GM21447 (cell line): Measurements from ENCODE around the gene NOTCH2.

ENCODE experiments used
- ATAC-seq: cut with Tn5 transposase; IDR thresholded peaks from one replicate; pipeline ENCODE4 v1.9.1; 2021; ENCODE audit not compliant: unreplicated experiment

NOTCH2 gene

DNA sequence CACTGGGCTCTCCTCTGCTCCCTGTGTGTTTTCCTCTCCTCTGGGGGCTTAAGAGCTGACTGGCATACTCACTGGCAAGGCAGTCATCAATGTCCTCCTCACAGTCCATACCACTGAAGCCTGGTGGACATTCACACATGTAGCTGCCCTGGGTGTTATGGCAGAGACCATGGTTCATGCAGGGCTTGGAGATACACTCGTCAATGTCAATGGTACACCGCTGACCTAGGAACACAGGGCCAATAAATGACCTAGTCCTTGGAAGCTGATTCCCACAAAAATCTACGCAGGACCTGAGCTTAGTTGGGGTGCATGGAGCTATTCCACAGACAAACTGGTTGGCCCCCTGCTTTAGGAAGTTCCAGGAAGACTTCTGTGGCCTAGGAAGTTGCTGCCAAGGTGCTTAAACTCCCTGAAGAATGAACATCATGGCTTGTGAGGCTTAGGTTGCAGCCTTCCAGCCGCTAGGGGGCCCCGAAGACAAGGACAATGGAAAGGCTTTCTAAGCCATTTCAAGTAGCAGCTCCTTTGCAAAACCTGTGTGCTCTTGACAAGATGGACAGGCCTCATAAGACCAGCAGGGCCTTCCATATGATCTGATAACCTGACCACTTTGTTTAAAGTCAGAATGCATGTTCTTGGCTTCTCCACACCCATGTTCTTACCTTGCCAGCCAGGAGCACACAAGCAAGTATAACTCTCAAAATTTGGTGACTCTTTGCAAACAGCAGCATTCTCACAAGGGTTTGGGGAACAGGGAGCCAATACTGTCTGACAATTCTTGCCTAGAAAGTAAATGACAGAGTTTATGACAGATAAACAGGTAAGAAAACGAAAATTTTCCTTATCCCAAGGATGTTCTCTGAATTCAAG, 120.9 kb downstream of the NOTCH2 start:
- peak; percentile 69 for ATAC-seq

DNA sequence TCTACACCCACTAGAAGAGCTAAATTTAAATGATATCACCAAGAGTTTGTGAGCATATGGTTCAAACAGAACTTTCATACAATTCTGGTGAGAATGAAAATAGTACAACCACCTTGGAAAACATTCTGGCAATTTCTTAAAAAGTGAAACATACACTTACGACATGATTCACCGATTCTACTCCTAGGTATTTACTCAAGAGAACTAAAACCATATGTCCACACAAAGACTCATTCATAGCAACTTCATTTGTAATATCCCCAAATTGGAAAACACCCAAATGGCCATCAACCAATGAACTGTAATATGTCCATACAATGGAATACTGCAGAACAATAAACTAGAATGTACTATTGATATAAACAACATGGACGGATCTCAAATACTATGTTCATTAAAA, 122.0 kb downstream of the NOTCH2 start:
- ATAC-seq, result no peak

DNA sequence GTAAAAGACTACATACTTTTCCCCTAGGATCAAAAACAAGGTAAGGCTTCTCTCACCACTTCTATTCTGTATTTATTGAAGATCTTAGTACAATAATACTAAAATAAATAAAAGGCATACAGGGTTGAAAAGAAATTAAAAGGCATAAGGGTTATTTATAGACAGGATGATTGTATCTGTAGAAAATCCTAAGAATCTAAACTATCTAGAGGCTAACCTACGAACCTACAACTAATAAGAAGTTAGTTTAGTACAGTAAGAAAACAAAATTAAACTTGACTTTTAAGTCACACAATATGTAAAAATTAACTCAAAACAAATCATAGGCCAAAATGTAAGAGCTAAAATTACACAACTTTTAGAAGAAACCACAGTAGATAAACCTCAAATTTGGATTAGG, 122.7 kb downstream of the NOTCH2 start:
- ATAC-seq, result no peak

DNA sequence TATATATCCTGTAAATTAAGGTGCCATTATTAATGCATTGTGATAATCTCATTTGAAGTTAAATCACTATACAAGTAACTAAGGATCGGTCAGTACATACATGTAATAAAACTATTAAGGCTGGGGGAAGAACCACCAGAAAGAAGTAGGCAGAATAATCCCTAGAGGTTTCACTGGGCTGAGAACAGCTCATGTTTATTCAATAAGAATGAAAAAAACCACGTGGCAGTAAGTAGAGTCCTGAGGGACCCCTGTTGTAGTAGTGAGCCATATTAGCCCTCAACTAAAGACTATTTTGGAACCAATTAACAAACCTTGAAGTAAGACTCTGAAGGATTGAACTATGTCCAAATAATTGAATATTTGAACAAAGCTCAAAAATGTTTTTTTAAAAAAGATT, 126.2 kb downstream of the NOTCH2 start:
- ATAC-seq, result no peak

DNA sequence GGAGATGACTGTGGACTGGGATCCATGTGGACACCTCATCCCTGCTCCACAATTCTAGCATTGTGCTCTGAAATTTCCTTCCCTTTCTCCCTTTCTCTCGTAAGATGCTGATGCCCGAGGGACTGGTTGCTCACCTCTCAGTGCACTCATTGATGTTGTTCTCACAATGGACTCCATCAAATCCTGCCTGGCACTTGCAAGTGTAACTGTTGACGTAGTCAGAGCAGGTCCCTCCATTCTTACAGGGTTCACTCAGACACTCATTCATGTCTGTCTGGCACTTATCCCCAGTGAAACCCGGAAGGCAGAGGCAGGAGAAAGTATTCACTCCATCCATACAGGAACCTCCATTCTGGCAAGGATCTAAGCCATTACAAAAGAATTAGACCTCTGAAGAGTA, 128.1 kb downstream of the NOTCH2 start:
- no peak for ATAC-seq

DNA sequence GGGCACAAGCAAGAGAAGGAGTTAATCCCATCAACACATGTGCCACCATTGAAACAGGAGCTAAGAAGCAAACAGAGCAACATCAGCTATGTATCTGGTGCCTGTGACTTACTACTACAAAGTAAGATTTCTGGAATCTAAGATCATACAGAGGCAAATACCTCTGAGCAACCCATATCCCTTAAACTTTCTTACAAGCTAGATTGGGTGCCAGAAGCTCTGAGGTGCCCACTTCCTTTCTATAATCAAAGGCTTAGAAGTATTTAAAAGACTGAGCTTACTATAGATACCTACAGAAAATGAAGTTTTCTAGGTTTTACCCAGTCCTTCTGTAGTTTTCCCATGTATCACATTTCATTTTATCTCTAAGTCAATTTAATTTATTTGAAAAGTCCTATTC, 128.8 kb downstream of the NOTCH2 start:
- no peak for ATAC-seq

DNA sequence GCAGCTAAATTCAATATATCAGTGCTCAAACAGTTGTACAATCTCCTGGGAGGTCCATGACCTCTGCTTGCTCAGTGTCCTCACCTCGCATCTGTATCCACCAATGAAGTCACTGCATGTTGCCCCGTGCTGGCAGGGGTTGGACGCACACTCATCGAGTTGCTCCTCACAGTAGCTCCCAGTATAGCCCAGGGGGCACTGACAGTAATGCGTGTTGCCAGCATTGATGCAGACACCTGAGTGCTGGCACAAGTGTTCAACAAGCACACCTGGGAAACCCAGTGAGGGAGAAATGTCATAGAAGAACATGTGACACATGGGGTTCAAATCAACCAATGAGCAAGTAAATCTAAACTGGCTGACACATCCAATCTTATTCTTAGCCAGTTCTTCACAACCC, 132.3 kb downstream of the NOTCH2 start:
- no peak for ATAC-seq

DNA sequence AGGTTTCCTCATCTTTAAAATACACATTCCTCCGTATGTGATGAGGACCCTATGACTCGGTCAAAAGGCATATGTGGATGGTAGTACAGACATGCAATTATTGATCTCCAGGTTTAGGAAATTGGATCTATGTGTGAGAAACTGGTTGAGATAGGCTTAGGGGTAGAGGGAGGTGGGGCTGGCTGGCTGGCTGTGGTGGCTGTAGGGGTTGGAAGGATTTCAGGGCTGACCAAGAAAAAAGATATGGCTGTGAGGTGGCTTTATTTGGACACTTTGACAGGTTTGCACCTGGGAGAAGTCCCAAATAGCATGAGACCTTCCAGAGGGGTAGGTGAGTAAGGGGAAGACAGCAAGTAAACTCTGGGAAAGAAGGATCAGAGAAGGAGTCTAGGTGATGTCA, 133.5 kb downstream of the NOTCH2 start:
- no peak for ATAC-seq

DNA sequence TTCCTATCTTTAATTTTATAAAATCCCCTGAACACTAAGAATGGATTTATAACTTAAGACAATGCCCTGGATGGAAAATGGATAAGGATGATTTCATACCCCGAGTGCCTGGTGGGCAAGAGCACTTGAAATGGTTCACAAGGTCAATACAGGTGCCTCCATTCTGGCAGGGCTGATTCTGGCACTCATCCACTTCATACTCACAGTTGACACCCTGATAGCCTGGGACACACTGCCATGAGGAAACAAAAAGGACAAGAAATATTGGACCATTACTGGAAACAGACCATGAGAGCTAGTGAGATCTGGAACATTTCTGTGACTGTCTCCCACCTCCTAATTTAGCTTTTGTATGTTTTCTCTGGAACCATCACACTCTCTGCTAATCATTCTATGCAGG, 134.1 kb downstream of the NOTCH2 start:
- ATAC-seq, result no peak

DNA sequence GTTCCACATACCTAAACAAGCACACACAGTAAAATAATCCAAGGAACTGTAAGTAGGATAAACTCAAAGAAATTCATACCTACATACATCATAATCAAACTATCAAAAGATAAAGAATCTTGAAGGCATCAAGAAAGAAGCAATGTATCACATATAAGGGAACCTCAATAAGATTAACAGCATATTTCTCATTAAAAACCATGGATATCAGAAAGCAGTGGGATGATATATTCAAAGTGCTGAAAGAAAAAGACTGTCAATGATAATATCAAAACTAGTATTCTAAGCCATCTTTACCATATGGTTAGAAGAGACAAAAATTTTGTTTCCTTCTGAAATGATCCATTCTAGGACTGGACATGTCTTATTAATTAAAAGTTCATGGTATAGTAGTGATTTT, 136.1 kb downstream of the NOTCH2 start:
- ATAC-seq, result no peak

DNA sequence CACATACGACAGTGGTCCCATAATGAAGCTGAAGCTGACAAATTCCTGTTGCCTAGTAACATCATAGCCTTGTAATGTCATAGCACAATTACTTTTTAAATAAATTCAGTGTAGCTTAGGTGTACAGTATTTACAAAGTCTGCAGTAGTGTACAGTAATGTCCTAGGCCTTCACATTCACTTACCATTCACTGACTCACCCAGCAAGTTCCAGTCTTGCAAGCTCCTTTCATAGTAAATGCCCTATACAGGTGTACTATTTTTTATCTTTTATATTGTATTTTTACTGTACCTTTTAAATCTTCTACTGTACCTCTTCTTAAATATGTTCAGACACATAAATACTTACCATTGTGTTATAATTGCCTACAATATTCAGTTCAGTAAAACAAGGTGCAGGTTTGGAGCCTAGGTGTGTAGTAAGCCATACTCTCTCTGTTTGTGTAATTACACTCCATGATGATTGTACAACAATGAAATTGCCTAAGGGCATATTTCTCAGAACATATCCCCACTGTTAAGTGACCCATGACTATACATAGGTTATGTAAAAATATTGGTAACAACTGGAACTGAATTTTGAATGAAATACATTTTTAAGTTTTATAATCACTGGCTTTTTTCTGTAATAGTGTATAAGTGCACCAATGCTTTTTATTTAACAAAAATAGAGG, 139.7 kb downstream of the NOTCH2 start:
- no peak for ATAC-seq

DNA sequence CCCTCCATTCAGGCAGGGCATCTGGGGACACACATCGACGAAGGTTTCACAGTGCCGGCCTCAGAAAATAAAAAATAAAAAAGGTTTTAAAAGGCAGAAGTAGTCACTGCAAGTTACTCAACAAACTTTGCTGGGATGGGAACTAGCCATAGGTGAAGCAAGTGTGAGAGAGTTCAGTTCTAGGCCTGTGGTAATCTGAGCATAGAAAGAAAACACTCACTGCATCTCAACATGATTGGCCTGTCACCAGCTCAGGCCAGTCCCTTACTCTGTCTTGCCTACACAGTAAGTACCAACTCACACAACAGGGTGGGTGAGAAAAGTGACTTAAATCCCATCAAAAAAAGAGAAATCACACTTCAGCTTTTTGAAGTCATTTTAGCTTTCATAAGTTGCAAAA, 142.9 kb downstream of the NOTCH2 start:
- ATAC-seq, result no peak

DNA sequence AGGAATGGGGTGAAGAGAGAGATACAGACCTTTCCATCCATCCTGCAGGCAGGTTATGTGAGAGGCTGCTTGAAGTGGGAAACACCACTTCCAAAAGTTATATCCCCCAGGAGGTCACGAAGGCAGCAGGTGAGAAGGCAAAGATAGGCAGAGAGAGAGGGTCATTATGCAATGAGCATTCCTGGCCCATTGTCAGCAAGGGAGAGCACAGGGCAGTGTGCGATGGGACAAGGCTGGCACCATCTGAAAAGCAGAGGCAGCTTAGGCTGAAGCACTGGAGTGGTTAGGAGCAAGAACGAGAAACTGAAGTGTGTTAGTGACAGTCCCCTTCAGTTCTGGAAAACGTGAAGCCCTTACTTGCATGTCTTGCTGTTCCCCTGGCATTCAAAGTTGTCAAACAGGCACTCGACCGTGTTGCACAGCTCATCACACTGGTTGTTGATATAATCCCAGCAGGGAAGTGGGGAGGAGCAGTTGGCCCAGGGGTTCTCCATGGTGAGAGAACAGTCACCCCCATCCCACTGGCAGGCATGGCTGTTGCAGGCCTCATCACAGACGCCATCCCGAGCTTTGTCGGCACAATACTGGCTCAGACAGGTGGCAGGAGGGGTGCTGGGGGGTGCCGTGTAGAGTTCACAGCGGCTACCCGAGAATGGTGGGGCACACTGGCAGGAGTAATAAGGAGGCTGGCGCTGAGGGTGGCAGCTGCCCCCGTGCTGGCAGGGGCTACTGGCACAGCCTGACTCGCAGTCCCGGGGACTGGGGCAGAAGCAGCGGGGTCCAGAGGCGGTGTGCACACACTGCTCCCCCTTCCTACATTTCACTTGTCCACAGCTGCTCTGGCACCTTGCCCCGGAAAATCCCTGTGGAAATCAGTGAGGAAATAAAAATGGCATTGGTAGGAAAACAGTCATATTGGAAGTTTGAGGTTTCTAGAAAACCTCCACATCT, 144.2 kb downstream of the NOTCH2 start:
- ATAC-seq, result no peak

DNA sequence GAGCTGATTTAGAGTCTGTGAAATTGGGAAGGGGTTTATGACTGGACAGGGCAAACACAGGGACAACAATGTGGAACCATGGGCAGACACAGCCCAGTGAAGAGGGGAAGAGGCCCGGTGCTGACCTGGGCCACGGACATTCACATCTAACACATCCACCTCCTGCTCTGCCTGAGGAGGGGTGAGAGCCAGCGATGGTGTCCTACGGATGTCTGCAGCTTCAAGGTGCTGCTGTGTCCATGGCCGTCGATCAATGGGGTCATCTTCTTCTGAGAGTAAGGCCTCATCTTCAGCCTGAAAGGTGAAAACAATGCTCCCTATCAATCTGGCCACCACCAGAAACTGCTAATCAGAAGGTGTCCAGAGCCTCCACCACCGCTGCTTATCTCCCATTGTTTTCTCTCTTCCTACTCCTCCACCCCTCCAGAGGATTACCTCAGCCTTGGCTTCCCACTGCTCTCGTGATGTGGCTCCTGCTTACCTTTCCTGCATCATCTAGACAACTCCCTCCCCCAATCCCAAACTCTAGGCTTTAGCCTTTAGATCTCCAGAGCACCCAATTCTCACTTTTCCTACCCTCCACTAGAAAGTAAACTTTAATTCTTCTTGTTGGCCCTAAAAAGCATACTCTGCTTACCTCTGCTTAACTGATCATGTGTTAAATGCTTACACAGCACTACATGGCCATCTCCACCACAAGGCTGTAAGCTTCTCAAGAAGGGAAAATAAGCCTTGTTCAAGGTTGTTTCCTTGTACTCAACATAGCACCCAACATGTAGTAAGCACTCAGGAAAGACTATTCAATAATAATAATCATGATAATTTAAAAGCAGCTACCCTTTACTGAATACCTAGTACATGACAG, 149.1 kb downstream of the NOTCH2 start:
- no peak for ATAC-seq

DNA sequence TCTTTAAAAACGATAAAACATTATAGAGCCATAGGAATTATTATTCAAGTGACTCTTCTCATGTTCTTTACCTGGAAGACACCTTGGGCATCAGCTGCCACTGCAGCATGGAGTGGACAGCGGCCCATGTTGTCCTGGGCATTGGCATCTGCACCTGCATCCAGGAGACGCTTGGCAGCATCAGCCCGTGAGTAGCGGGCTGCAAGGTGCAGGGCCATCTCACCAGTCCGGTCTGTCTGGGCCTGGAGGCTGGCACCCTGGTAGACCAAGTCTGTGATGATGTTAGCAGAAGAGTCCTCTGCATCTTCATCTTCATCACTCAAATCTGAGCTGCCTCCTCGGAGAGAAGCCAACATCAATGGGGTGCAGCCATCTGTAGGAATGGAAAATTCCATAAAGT, 150.2 kb downstream of the NOTCH2 start:
- ATAC-seq, result no peak

DNA sequence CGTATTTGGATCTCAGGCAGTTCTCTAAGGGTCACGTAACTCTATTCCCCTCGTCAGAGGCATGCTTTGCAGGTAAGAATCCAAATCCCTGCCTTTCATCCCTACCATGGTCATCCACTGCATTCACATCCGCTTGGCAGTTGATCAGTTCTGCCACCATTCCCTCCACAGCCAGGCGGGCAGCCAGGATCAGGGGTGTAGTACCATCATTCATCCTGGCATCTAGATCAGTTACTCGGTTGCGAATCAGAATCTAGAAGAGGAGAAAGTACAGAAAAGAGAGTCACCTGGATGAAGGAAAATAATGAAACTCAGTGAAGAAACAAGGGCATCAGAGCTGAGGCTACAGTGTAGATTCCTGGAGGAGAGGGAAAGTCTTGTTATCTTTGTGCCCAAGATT, 151.2 kb downstream of the NOTCH2 start:
- ATAC-seq, result no peak

DNA sequence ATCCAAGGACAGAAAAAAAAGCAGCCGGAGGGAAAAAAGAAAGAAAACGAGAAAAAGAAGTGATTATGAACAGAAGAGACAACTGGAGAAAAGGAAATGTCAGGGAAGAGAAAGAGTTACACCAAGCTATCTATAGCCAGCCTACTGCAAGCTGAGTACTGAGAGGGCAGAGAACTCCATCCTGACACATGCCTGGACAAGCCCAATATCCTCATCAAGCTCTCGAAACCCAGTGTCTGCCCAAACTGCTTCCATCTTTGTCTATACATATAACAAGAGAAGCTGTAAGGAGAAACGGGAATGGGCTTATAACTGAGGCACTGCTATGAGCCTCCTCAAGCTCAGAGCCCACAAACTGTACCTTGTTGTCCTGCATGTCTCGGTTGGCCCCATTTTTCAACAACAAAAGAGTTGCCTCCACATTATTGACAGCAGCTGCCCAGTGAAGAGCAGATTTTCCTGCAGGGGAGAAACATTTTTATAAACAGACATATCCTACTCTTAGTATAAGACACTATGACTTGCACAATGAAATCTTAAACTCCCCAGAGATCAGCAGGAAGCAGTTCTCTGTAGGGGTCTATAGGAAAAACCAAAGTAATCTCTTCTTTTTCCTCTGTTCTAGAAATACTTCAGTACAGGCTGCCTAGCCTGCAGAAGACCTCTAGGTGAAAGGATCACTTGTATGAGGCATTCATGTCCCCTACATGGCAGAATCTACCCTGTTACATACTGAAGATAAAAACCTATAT, 152.0 kb downstream of the NOTCH2 start:
- no peak for ATAC-seq

DNA sequence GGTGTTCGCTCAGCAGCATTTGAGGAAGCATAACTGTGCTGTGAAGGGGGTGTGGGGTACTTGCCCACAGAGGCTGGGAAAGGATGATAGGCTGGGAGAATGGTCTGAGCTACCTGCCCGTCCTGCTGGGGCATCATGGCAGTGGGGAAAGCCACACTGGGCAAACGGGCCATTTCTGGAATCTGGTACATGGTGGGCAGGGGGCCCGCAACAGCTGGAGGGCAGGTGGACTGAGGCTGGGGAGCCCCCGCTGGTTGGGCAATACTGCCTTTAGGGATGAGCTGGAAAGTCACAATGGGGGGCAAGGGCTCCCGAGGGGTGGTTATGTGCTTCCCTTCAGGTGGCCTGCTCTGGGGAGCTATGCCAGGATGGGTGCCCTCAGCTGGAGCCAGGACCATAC, 153.9 kb downstream of the NOTCH2 start:
- ATAC-seq, result no peak

DNA sequence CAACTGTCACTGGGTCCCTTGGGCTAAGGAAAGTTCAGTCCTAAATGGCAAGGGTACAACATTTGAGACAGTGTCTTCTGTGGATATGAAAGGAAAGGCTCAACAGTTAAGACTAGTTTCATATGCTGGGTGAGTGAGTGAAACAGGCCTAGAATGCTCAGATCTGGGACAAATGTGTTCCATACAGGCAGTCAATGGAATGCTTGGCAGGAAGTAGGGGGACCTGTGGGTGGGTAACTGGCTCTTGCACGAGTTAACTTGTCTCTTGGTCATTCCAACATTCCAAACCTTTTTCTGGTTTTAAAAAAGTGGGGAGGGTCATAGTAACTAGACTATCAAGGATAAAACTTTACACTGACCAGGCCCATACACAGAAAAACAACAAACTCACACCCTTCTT, 155.4 kb downstream of the NOTCH2 start:
- ATAC-seq, result no peak

DNA sequence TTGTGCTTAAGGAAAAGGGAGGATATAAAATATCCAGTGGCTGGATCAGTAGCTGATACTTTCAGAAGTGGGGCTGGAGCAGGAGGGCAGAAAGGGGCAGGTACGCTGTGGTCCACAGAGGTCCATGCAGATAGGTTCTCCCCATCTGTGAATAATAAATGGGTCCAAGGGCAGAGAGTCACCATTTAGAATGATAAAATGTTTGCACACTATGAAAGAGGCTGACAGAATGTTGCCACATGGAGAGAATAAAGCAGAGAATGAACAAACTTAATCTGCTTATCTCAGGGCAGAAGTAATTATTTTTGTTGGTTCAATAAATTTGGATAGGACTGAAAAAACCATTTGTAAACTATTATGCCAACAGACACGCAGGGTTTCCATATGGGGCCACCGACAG, 156.5 kb downstream of the NOTCH2 start:
- no peak for ATAC-seq
